Measurements from ENCODE around the gene ZDHHC6. TPM values are rescaled to one million over a fixed set of nuclear protein-coding genes. Genes with fewer than 3 reads are reported as not detected.
"Not testable (repeated sequence)": the region's sequence is repeated elsewhere in the genome, so short reads cannot be mapped to it uniquely, and the experiment has no call there.

The ZDHHC6 gene
- total RNA-seq, 1 donor from 2014 or later = 29.6 TPM

GRCh38 chr10:112442063-112442462 lies 4.7 kb downstream of the ZDHHC6 start:
- no peak for DNase-seq

- DNase-seq = no peak
Observed at GRCh38 chr10:112441520-112441919, 5.2 kb downstream of the ZDHHC6 start.

- no peak for DNase-seq
Observed at GRCh38 chr10:112438356-112438755, 8.4 kb downstream of the ZDHHC6 start.

GRCh38 chr10:112434988-112435619 lies 11.6 kb downstream of the ZDHHC6 start:
- peak; percentile 49 for DNase-seq

- DNase-seq = no peak
Observed at GRCh38 chr10:112433136-112433535, 13.6 kb downstream of the ZDHHC6 start.

- DNase-seq = no peak
Observed at GRCh38 chr10:112429654-112430230, 17.0 kb downstream of the ZDHHC6 start.

GRCh38 chr10:112429147-112429546 lies 17.6 kb downstream of the ZDHHC6 start:
- no peak for DNase-seq

- no peak for DNase-seq
Observed at GRCh38 chr10:112426111-112426510, 20.6 kb downstream of the ZDHHC6 start.

- no peak for DNase-seq
Observed at GRCh38 chr10:112424651-112425050, 22.1 kb downstream of the ZDHHC6 start.

- no peak for DNase-seq
Observed at GRCh38 chr10:112421731-112422130, 25.0 kb downstream of the ZDHHC6 start.

GRCh38 chr10:112412696-112413095 lies 34.0 kb downstream of the ZDHHC6 start:
- no peak for DNase-seq

GRCh38 chr10:112409755-112410154 lies 37.0 kb downstream of the ZDHHC6 start:
- DNase-seq = no peak

- DNase-seq = no peak
Observed at GRCh38 chr10:112409299-112409698, 37.4 kb downstream of the ZDHHC6 start.

- DNase-seq = no peak
Observed at GRCh38 chr10:112407696-112408095, 39.0 kb downstream of the ZDHHC6 start.

- DNase-seq = not testable (repeated sequence)
Observed at GRCh38 chr10:112406806-112407205, 39.9 kb downstream of the ZDHHC6 start.

- no peak for DNase-seq
Observed at GRCh38 chr10:112404617-112405016, 42.1 kb downstream of the ZDHHC6 start.

- no peak for DNase-seq
Observed at GRCh38 chr10:112402917-112403316, 43.8 kb downstream of the ZDHHC6 start.

GRCh38 chr10:112397592-112397991 lies 49.1 kb downstream of the ZDHHC6 start:
- no peak for DNase-seq

GRCh38 chr10:112395809-112396530 lies 50.7 kb downstream of the ZDHHC6 start:
- no peak for DNase-seq

GRCh38 chr10:112394475-112394875 lies 52.2 kb downstream of the ZDHHC6 start:
- DNase-seq = no peak

- DNase-seq = no peak
Observed at GRCh38 chr10:112393827-112394226, 52.9 kb downstream of the ZDHHC6 start.

GRCh38 chr10:112393341-112393740 lies 53.4 kb downstream of the ZDHHC6 start:
- no peak for DNase-seq

GRCh38 chr10:112390125-112390703 lies 56.5 kb downstream of the ZDHHC6 start:
- DNase-seq = no peak

Measured in tongue (tissue), 2 donors.